ENCODE results near the gene FXYD2.
"Not testable (repeated sequence)": the region's sequence is repeated elsewhere in the genome, so short reads cannot be mapped to it uniquely, and the experiment has no call there.

The FXYD2 gene

GRCh38 chr11:117814204-117814765 lies 10.3 kb downstream of the FXYD2 start:
- H3K9me3 Mint-ChIP-seq: no peaks in the 10 kb centered on the region
- peak overlapping the region; percentile 96 for H3K27ac Mint-ChIP-seq
- H3K4me1 Mint-ChIP-seq (ENCODE audit: low read depth): peaks cover 54% of the 10 kb centered on the region
- H3K36me3 Mint-ChIP-seq (ENCODE audit: low read depth): no peaks in the 10 kb centered on the region
- H3K27me3 Mint-ChIP-seq: no peaks in the 10 kb centered on the region
- no peak for DNase-seq
- no peak overlapping the region for H3K4me3 Mint-ChIP-seq

- H3K27ac Mint-ChIP-seq; H3K27me3 Mint-ChIP-seq; H3K36me3 Mint-ChIP-seq (ENCODE audit: low read depth); H3K4me3 Mint-ChIP-seq; DNase-seq; H3K9me3 Mint-ChIP-seq: not testable (repeated sequence)
- peaks cover 22% of the 10 kb centered on the region for H3K4me1 Mint-ChIP-seq (ENCODE audit: low read depth)
These were observed 14.5 kb downstream of the FXYD2 start for GRCh38 chr11:117810056-117810451.

- Mint-ChIP-seq H3K9me3 (no peaks in the 10 kb centered on the region), H3K27me3 (no peaks in the 10 kb centered on the region), H3K4me1 (ENCODE audit: low read depth) (peaks cover 15% of the 10 kb centered on the region), H3K4me3 (no peak overlapping the region), H3K36me3 (ENCODE audit: low read depth) (no peaks in the 10 kb centered on the region), H3K27ac (no peak overlapping the region)
- peak; percentile 67 for DNase-seq
These were observed 15.1 kb downstream of the FXYD2 start for GRCh38 chr11:117809236-117810055.

- Mint-ChIP-seq H3K4me3 (no peak overlapping the region), H3K36me3 (ENCODE audit: low read depth) (no peaks in the 10 kb centered on the region), H3K27ac (no peak overlapping the region), H3K9me3 (no peaks in the 10 kb centered on the region), H3K4me1 (ENCODE audit: low read depth) (peaks cover 9% of the 10 kb centered on the region), H3K27me3 (no peaks in the 10 kb centered on the region)
- DNase-seq: no peak
These were observed 15.8 kb downstream of the FXYD2 start for GRCh38 chr11:117808784-117809183.

- H3K4me1 Mint-ChIP-seq (ENCODE audit: low read depth): peaks cover 9% of the 10 kb centered on the region
- no peaks in the 10 kb centered on the region for H3K9me3 Mint-ChIP-seq
- no peaks in the 10 kb centered on the region for H3K36me3 Mint-ChIP-seq (ENCODE audit: low read depth)
- H3K27ac Mint-ChIP-seq: no peak overlapping the region
- no peak overlapping the region for H3K4me3 Mint-ChIP-seq
- peak; percentile 80 for DNase-seq
- no peaks in the 10 kb centered on the region for H3K27me3 Mint-ChIP-seq
These were observed 16.8 kb downstream of the FXYD2 start for GRCh38 chr11:117807482-117808327.

GRCh38 chr11:117806846-117807245 lies 17.7 kb downstream of the FXYD2 start:
- Mint-ChIP-seq H3K4me3 (no peak overlapping the region), H3K27me3 (no peaks in the 10 kb centered on the region), H3K27ac (no peak overlapping the region), H3K9me3 (no peaks in the 10 kb centered on the region), H3K4me1 (ENCODE audit: low read depth) (peaks cover 9% of the 10 kb centered on the region), H3K36me3 (ENCODE audit: low read depth) (no peaks in the 10 kb centered on the region)
- DNase-seq: no peak

- Mint-ChIP-seq H3K4me1 (ENCODE audit: low read depth) (peaks cover 9% of the 10 kb centered on the region), H3K27me3 (no peaks in the 10 kb centered on the region), H3K4me3 (no peak overlapping the region), H3K36me3 (ENCODE audit: low read depth) (no peaks in the 10 kb centered on the region), H3K27ac (no peak overlapping the region), H3K9me3 (no peaks in the 10 kb centered on the region)
- no peak for DNase-seq
These were observed 19.5 kb downstream of the FXYD2 start for GRCh38 chr11:117805045-117805444.

GRCh38 chr11:117803896-117804295 lies 20.6 kb downstream of the FXYD2 start:
- Mint-ChIP-seq H3K27ac (no peak overlapping the region), H3K9me3 (no peaks in the 10 kb centered on the region), H3K27me3 (peaks cover 4% of the 10 kb centered on the region), H3K36me3 (ENCODE audit: low read depth) (no peaks in the 10 kb centered on the region), H3K4me1 (ENCODE audit: low read depth) (peaks cover 2% of the 10 kb centered on the region), H3K4me3 (no peak overlapping the region)
- DNase-seq: no peak

- no peak overlapping the region for H3K27ac Mint-ChIP-seq
- H3K9me3 Mint-ChIP-seq: no peaks in the 10 kb centered on the region
- DNase-seq: no peak
- H3K36me3 Mint-ChIP-seq (ENCODE audit: low read depth): no peaks in the 10 kb centered on the region
- H3K27me3 Mint-ChIP-seq: peaks cover 39% of the 10 kb centered on the region
- H3K4me1 Mint-ChIP-seq (ENCODE audit: low read depth): peaks cover 16% of the 10 kb centered on the region
- no peak overlapping the region for H3K4me3 Mint-ChIP-seq
These were observed 24.9 kb downstream of the FXYD2 start for GRCh38 chr11:117799634-117800033.

GRCh38 chr11:117796872-117797529 lies 27.5 kb downstream of the FXYD2 start, which contains the start of gene DSCAML1:
TSS of gene DSCAML1 (minus strand) at chr11:117797216. CDS start at chr11:117797079, 137 bp downstream.
- peak; percentile 66 for DNase-seq
- Mint-ChIP-seq H3K4me3 (peak within 1 kb of the TSS; percentile 42), H3K4me1 (ENCODE audit: low read depth) (peaks cover 16% of the 10 kb centered on the region), H3K9me3 (no peaks in the 10 kb centered on the region), H3K27ac (no peak within 1 kb of the TSS), H3K36me3 (ENCODE audit: low read depth) (no peaks in the 10 kb centered on the region), H3K27me3 (peaks cover 63% of the 10 kb centered on the region)

- peaks cover 16% of the 10 kb centered on the region for H3K4me1 Mint-ChIP-seq (ENCODE audit: low read depth)
- peak overlapping the region; percentile 36 for H3K4me3 Mint-ChIP-seq
- no peak overlapping the region for H3K27ac Mint-ChIP-seq
- H3K9me3 Mint-ChIP-seq: no peaks in the 10 kb centered on the region
- H3K36me3 Mint-ChIP-seq (ENCODE audit: low read depth): no peaks in the 10 kb centered on the region
- DNase-seq: no peak
- H3K27me3 Mint-ChIP-seq: peaks cover 63% of the 10 kb centered on the region
These were observed 28.1 kb downstream of the FXYD2 start for GRCh38 chr11:117796456-117796871.

- Mint-ChIP-seq H3K27me3 (peaks cover 63% of the 10 kb centered on the region), H3K27ac (no peak overlapping the region), H3K36me3 (ENCODE audit: low read depth) (no peaks in the 10 kb centered on the region), H3K9me3 (no peaks in the 10 kb centered on the region), H3K4me1 (ENCODE audit: low read depth) (peaks cover 16% of the 10 kb centered on the region), H3K4me3 (peak overlapping the region; percentile 42)
- no peak for DNase-seq
These were observed 28.7 kb downstream of the FXYD2 start for GRCh38 chr11:117795638-117796455.

GRCh38 chr11:117794772-117795629 lies 29.5 kb downstream of the FXYD2 start:
- Mint-ChIP-seq H3K9me3 (no peaks in the 10 kb centered on the region), H3K36me3 (ENCODE audit: low read depth) (no peaks in the 10 kb centered on the region), H3K27me3 (peaks cover 68% of the 10 kb centered on the region), H3K27ac (no peak overlapping the region), H3K4me1 (ENCODE audit: low read depth) (peaks cover 16% of the 10 kb centered on the region), H3K4me3 (no peak overlapping the region)
- no peak for DNase-seq
